Measurements from ENCODE around the gene PTPRM.

Gene PTPRM

DNA sequence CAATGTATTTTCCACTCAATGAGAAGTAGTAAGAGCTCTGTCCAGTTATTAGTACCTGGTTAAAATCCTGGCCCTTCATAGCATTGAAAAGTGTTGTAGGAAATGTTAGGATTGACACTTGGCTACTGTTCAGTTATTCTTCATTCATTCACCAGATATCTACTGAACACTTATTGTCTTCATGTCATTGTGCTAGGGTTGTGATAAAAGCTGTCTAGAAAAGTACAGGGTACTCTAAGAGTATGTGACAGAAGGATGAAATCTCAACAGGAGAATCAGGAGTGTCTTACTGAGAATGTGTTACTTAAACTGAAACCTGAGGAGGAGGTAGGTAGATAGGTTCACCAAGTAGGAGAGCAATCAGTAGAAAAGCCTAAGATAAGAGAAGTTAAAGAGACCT is 530.3 kb downstream of the PTPRM start:
- Histone ChIP-seq H3K4me2 (ENCODE audit: low read length) (no peak overlapping the region), H4K20me1 (ENCODE audit: control insufficient read depth, insufficient read depth, low read depth, low read length) (no peaks in the 10 kb centered on the region), H3K9me2 (replicated peaks; ENCODE audit: control insufficient read depth, low read length) (no peaks in the 10 kb centered on the region), H3K27ac (ENCODE audit: low read depth, low read length) (no peak overlapping the region), H3K9me3 (ENCODE audit: control insufficient read depth, insufficient read depth, low read length) (no peaks in the 10 kb centered on the region), H3K27me3 (ENCODE audit: control insufficient read depth, low read length) (no peaks in the 10 kb centered on the region), H3K4me3 (ENCODE audit: low read length) (no peak overlapping the region), H3K4me1 (ENCODE audit: control insufficient read depth, low read length) (no peaks in the 10 kb centered on the region), H3K36me3 (ENCODE audit: control insufficient read depth, low read length) (no peaks in the 10 kb centered on the region), H3F3A (ENCODE audit: control insufficient read depth, insufficient read depth) (no peaks in the 10 kb centered on the region), H3K79me2 (ENCODE audit: control insufficient read depth, low read length) (no peaks in the 10 kb centered on the region)
- no peak for TF ChIP-seq EZH2phosphoT487 (IDR thresholded peaks at IDR 0.05; ENCODE audit: borderline replicate concordance, low read length)
- TF ChIP-seq, protein P1, sequence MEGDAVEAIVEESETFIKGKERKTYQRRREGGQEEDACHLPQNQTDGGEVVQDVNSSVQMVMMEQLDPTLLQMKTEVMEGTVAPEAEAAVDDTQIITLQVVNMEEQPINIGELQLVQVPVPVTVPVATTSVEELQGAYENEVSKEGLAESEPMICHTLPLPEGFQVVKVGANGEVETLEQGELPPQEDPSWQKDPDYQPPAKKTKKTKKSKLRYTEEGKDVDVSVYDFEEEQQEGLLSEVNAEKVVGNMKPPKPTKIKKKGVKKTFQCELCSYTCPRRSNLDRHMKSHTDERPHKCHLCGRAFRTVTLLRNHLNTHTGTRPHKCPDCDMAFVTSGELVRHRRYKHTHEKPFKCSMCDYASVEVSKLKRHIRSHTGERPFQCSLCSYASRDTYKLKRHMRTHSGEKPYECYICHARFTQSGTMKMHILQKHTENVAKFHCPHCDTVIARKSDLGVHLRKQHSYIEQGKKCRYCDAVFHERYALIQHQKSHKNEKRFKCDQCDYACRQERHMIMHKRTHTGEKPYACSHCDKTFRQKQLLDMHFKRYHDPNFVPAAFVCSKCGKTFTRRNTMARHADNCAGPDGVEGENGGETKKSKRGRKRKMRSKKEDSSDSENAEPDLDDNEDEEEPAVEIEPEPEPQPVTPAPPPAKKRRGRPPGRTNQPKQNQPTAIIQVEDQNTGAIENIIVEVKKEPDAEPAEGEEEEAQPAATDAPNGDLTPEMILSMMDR (IDR thresholded peaks at IDR 0.05; ENCODE audit: low read depth, low read length, poor library complexity, severe bottlenecking): no peak

DNA sequence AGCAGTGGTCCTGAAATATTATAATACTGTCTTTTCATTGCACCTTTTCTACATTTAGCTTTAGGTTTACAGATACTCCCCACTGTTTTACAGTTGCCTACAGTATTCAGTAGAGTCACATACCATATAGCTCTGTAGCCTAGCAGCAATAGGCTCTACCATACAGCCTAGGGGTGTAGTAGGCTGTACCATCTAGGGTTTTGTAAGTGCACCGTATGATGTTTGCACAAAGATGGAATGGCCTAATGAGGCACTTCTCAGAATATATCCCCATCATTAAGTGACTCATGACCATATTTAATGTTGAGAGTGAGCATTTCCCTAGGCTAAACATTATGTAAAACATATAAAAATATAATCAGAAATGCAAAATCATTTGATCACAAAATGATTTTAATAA is 530.8 kb downstream of the PTPRM start:
- H3K27me3 ChIP-seq (ENCODE audit: control insufficient read depth, low read length): no peaks in the 10 kb centered on the region
- H3K36me3 ChIP-seq (ENCODE audit: control insufficient read depth, low read length): no peaks in the 10 kb centered on the region
- no peak overlapping the region for H3K27ac ChIP-seq (ENCODE audit: low read depth, low read length)
- no peaks in the 10 kb centered on the region for H4K20me1 ChIP-seq (ENCODE audit: control insufficient read depth, insufficient read depth, low read depth, low read length)
- no peaks in the 10 kb centered on the region for H3K9me3 ChIP-seq (ENCODE audit: control insufficient read depth, insufficient read depth, low read length)
- H3K4me2 ChIP-seq (ENCODE audit: low read length): no peak overlapping the region
- TF ChIP-seq, protein P1 (IDR thresholded peaks at IDR 0.05; ENCODE audit: low read depth, low read length, poor library complexity, severe bottlenecking): no peak
- no peak for TF ChIP-seq EZH2phosphoT487 (IDR thresholded peaks at IDR 0.05; ENCODE audit: borderline replicate concordance, low read length)
- H3K79me2 ChIP-seq (ENCODE audit: control insufficient read depth, low read length): no peaks in the 10 kb centered on the region
- no peak overlapping the region for H3K4me3 ChIP-seq (ENCODE audit: low read length)
- no peaks in the 10 kb centered on the region for H3K9me2 ChIP-seq (replicated peaks; ENCODE audit: control insufficient read depth, low read length)
- H3K4me1 ChIP-seq (ENCODE audit: control insufficient read depth, low read length): no peaks in the 10 kb centered on the region
- no peaks in the 10 kb centered on the region for H3F3A ChIP-seq (ENCODE audit: control insufficient read depth, insufficient read depth)

DNA sequence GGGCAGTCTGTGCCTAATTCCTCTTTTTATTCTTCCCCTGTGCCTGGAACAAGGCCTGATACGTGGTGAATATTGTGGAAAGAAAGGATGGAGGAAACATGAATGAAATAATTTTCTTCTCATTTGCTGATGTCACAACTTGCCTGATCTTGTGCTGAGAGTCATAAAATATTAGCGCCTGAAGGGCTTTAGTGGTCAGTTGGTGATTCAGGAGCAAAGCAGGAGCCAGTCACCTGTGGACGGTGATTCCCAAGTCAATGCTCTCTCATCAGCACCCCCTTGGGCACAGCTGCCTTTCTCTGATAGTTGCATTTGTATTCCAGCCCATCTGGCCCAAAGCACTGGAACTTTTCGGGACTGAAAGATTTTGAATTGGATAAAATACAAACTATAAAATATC is 539.5 kb downstream of the PTPRM start:
- TF ChIP-seq, protein P1 (IDR thresholded peaks at IDR 0.05; ENCODE audit: low read depth, low read length, poor library complexity, severe bottlenecking): no peak
- no peak for TF ChIP-seq EZH2phosphoT487 (IDR thresholded peaks at IDR 0.05; ENCODE audit: borderline replicate concordance, low read length)
- no peaks in the 10 kb centered on the region for H3K9me3 ChIP-seq (ENCODE audit: control insufficient read depth, insufficient read depth, low read length)
- no peaks in the 10 kb centered on the region for H3K4me1 ChIP-seq (ENCODE audit: control insufficient read depth, low read length)
- no peak overlapping the region for H3K4me3 ChIP-seq (ENCODE audit: low read length)
- no peaks in the 10 kb centered on the region for H3K79me2 ChIP-seq (ENCODE audit: control insufficient read depth, low read length)
- H4K20me1 ChIP-seq (ENCODE audit: control insufficient read depth, insufficient read depth, low read depth, low read length): no peaks in the 10 kb centered on the region
- no peaks in the 10 kb centered on the region for H3F3A ChIP-seq (ENCODE audit: control insufficient read depth, insufficient read depth)
- H3K36me3 ChIP-seq (ENCODE audit: control insufficient read depth, low read length): no peaks in the 10 kb centered on the region
- H3K27me3 ChIP-seq (ENCODE audit: control insufficient read depth, low read length): no peaks in the 10 kb centered on the region
- no peak overlapping the region for H3K27ac ChIP-seq (ENCODE audit: low read depth, low read length)
- H3K4me2 ChIP-seq (ENCODE audit: low read length): no peak overlapping the region
- H3K9me2 ChIP-seq (replicated peaks; ENCODE audit: control insufficient read depth, low read length): no peaks in the 10 kb centered on the region

DNA sequence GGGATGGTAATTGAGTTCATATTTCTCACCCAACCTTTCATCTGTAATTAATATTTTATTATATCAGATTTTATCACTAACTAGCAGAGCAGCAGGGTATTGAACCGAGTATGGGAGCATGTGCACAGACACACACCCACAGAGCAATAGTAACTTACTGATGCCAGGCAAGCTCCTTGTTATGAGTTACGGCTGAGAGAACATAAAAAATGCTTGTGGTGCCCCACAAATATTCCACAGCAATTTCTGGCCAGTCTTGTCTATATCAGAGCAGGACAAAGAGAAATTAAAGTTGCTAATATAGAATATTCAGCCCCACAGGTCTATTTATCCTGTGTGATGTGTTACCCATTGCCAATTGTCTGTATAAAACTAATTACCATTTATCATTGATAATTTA is 540.3 kb downstream of the PTPRM start:
- H3K4me1 ChIP-seq (ENCODE audit: control insufficient read depth, low read length): no peaks in the 10 kb centered on the region
- no peaks in the 10 kb centered on the region for H3F3A ChIP-seq (ENCODE audit: control insufficient read depth, insufficient read depth)
- no peak overlapping the region for H3K4me2 ChIP-seq (ENCODE audit: low read length)
- H3K9me2 ChIP-seq (replicated peaks; ENCODE audit: control insufficient read depth, low read length): no peaks in the 10 kb centered on the region
- no peaks in the 10 kb centered on the region for H4K20me1 ChIP-seq (ENCODE audit: control insufficient read depth, insufficient read depth, low read depth, low read length)
- no peaks in the 10 kb centered on the region for H3K79me2 ChIP-seq (ENCODE audit: control insufficient read depth, low read length)
- H3K4me3 ChIP-seq (ENCODE audit: low read length): no peak overlapping the region
- H3K9me3 ChIP-seq (ENCODE audit: control insufficient read depth, insufficient read depth, low read length): no peaks in the 10 kb centered on the region
- no peaks in the 10 kb centered on the region for H3K36me3 ChIP-seq (ENCODE audit: control insufficient read depth, low read length)
- no peaks in the 10 kb centered on the region for H3K27me3 ChIP-seq (ENCODE audit: control insufficient read depth, low read length)
- TF ChIP-seq, protein P1 (IDR thresholded peaks at IDR 0.05; ENCODE audit: low read depth, low read length, poor library complexity, severe bottlenecking): no peak
- TF ChIP-seq EZH2phosphoT487 (IDR thresholded peaks at IDR 0.05; ENCODE audit: borderline replicate concordance, low read length): no peak
- no peak overlapping the region for H3K27ac ChIP-seq (ENCODE audit: low read depth, low read length)
